ENCODE data around the gene ZMYM3.

DNA sequence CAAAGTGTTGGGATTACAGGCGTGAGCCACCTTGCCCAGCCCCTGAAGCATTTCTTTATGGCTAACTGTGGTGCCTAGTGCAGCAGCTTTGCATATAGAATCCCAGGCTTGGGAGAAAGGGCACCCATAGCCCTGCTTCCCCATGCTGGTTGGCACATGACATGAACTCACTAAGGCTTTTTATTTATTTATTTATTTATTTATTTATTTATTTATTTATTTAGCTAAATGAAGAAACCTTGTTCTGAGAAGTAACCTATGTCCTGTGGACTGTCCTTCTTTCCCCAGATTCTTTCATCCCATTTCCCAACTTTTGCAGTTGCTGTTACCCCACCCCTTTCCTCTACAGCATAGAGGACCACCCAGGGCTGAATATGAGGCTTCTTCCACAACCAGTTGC, 32.8 kb downstream of the ZMYM3 start:
- TF ChIP-seq TEAD4 (IDR thresholded peaks at IDR 0.05) (no peak), REST (IDR thresholded peaks at IDR 0.05; ENCODE audit: low read depth) (no peak), MAX (IDR thresholded peaks at IDR 0.05) (no peak), EP300 (IDR thresholded peaks at IDR 0.05; ENCODE audit: borderline replicate concordance) (no peak), ZBTB7A (IDR thresholded peaks at IDR 0.05; ENCODE audit: low read depth) (no peak), EGR1 (IDR thresholded peaks at IDR 0.05) (no peak), RAD21 (IDR thresholded peaks at IDR 0.05; ENCODE audit: low read depth) (no peak), CEBPB (IDR thresholded peaks at IDR 0.05) (no peak)
